Osteoblast (primary cell): ENCODE data around the gene EBF4. TPM values are rescaled to one million over a fixed set of nuclear protein-coding genes. Genes with fewer than 3 reads are reported as not detected.

Experiments used
- DNase-seq: peaks from one replicate; pipeline ENCODE4 v3.0.0; 2011; ENCODE audit warnings: low spot score, mixed read lengths; ENCODE audit not compliant: insufficient read length; ENCODE audit errors: missing footprints
- H2AFZ ChIP-seq: 2 replicates; pipeline ENCODE4 v1.6.0; 2011; ENCODE audit warnings: mild to moderate bottlenecking, low read length
- H3K27ac ChIP-seq: 2 replicates; pipeline ENCODE4 v1.5.1; 2011; ENCODE audit warnings: mild to moderate bottlenecking, low read depth, low read length, moderate library complexity
- H3K27me3 ChIP-seq: 2 replicates; pipeline ENCODE4 v1.6.0; 2012; ENCODE audit warnings: mild to moderate bottlenecking, control low read depth, inconsistent platforms, low read length, moderate library complexity; ENCODE audit not compliant: insufficient read depth
- H3K36me3 ChIP-seq: 2 replicates; pipeline ENCODE4 v1.5.1; 2011; ENCODE audit warnings: mild to moderate bottlenecking, low read length, control low read depth, moderate library complexity; ENCODE audit not compliant: insufficient read depth
- H3K4me1 ChIP-seq: 2 replicates; pipeline ENCODE4 v1.5.1; 2011; ENCODE audit warnings: mild to moderate bottlenecking, low read length, control low read depth, moderate library complexity; ENCODE audit not compliant: insufficient read depth
- H3K4me2 ChIP-seq: 2 replicates; pipeline ENCODE4 v1.6.0; 2011; ENCODE audit warnings: mild to moderate bottlenecking, low read length; ENCODE audit not compliant: insufficient read depth
- H3K4me3 ChIP-seq: fragments of 200-600 bp; sonication (generic); 3 replicates; pipeline ENCODE4 v1.5.1; 2012; ENCODE audit warnings: mild to moderate bottlenecking, low read length, inconsistent platforms; ENCODE audit not compliant: insufficient read depth
- H3K79me2 ChIP-seq: 2 replicates; pipeline ENCODE4 v1.6.0; 2012; ENCODE audit warnings: mild to moderate bottlenecking, low read length, control low read depth, inconsistent platforms; ENCODE audit not compliant: insufficient read depth
- H3K9me3 ChIP-seq: 2 replicates; pipeline ENCODE4 v1.5.1; 2011; ENCODE audit warnings: low read depth, low read length, control low read depth
- H4K20me1 ChIP-seq: 2 replicates; pipeline ENCODE4 v1.6.0; 2012; ENCODE audit warnings: mild to moderate bottlenecking, low read length, control low read depth; ENCODE audit not compliant: insufficient read depth
- CTCF ChIP-seq: IDR thresholded peaks from 2 replicates; pipeline ENCODE4 v1.5.1; 2011; ENCODE audit warnings: mild to moderate bottlenecking, low read depth, low read length, moderate library complexity; ENCODE audit errors: extremely low read depth
- total RNA-seq: library from RNA; depleted of rRNA; stranded (reverse); fragments of >200 nt; gene quantifications from 2 replicates; pipeline ENCODE4 v1.2.3, GENCODE V29; 2012

The EBF4 gene
- total RNA-seq, 1 donor, result under 0.01 TPM

- H3K4me3 ChIP-seq, result no peak overlapping the region
- no peak overlapping the region for H2AFZ ChIP-seq
- H3K9me3 ChIP-seq, result no peaks in the 10 kb centered on the region
- no peak for TF ChIP-seq CTCF
- H3K27me3 ChIP-seq, result peaks cover 62% of the 10 kb centered on the region
- H3K4me2 ChIP-seq, result no peak overlapping the region
- H3K27ac ChIP-seq, result no peak overlapping the region
- DNase-seq, result peak; percentile 80
- H3K79me2 ChIP-seq, result no peaks in the 10 kb centered on the region
- peaks cover 13% of the 10 kb centered on the region for H3K4me1 ChIP-seq
- no peaks in the 10 kb centered on the region for H4K20me1 ChIP-seq
- no peaks in the 10 kb centered on the region for H3K36me3 ChIP-seq
Observed at GRCh38 chr20:2749343-2749950, 56.9 kb downstream of the EBF4 start.

GRCh38 chr20:2749951-2750490 is 57.4 kb downstream of the EBF4 start:
- Histone ChIP-seq H3K4me1 (peaks cover 13% of the 10 kb centered on the region), H3K36me3 (no peaks in the 10 kb centered on the region), H3K4me2 (no peak overlapping the region), H3K79me2 (no peaks in the 10 kb centered on the region), H3K9me3 (no peaks in the 10 kb centered on the region), H3K4me3 (no peak overlapping the region), H2AFZ (no peak overlapping the region), H3K27ac (no peak overlapping the region), H3K27me3 (peaks cover 68% of the 10 kb centered on the region), H4K20me1 (no peaks in the 10 kb centered on the region)
- peak; percentile 67 for DNase-seq
- TF ChIP-seq CTCF, result no peak

GRCh38 chr20:2750491-2751251 is 58.1 kb downstream of the EBF4 start:
- H3K36me3 ChIP-seq, result no peaks in the 10 kb centered on the region
- H3K4me3 ChIP-seq, result peak overlapping the region; percentile 54
- no peak for TF ChIP-seq CTCF
- peaks cover 65% of the 10 kb centered on the region for H3K27me3 ChIP-seq
- DNase-seq, result peak; percentile 97
- H3K79me2 ChIP-seq, result no peaks in the 10 kb centered on the region
- peaks cover 13% of the 10 kb centered on the region for H3K4me1 ChIP-seq
- no peak overlapping the region for H3K27ac ChIP-seq
- no peaks in the 10 kb centered on the region for H3K9me3 ChIP-seq
- H4K20me1 ChIP-seq, result no peaks in the 10 kb centered on the region
- H2AFZ ChIP-seq, result no peak overlapping the region
- peak overlapping the region; percentile 68 for H3K4me2 ChIP-seq

- peaks cover 63% of the 10 kb centered on the region for H3K27me3 ChIP-seq
Observed at GRCh38 chr20:2751347-2751877, 58.8 kb downstream of the EBF4 start.

More at GRCh38 chr20:2751347-2751877, 58.8 kb downstream of the EBF4 start:
- peak overlapping the region; percentile 68 for H3K4me2 ChIP-seq
- no peak for DNase-seq
- H3K36me3 ChIP-seq, result no peaks in the 10 kb centered on the region
- H4K20me1 ChIP-seq, result no peaks in the 10 kb centered on the region
- H3K4me3 ChIP-seq, result peak overlapping the region; percentile 54
- no peak overlapping the region for H2AFZ ChIP-seq
- H3K79me2 ChIP-seq, result no peaks in the 10 kb centered on the region
- no peak overlapping the region for H3K27ac ChIP-seq
- peaks cover 13% of the 10 kb centered on the region for H3K4me1 ChIP-seq
- no peak for TF ChIP-seq CTCF
- H3K9me3 ChIP-seq, result no peaks in the 10 kb centered on the region
